ENCODE data around the gene ONECUT2.

ONECUT2 gene

GRCh38 chr18:57429167-57430078 lies 5.8 kb upstream of the ONECUT2 start:
- Histone ChIP-seq H3K27ac (no peak overlapping the region), H3K9me3 (no peaks in the 10 kb centered on the region), H3K27me3 (peaks cover 100% of the 10 kb centered on the region), H3K4me1 (ENCODE audit: control insufficient read depth in 1 of 2, insufficient read depth in 1 of 2, low read depth in 1 of 2, low read length in 1 of 2) (peaks cover 0 to 10% of the 10 kb centered on the region in 2 experiments), H3K4me3 (ENCODE audit: low read depth in 1 of 2, low read length in 1 of 2) (no peak overlapping the region), H3K36me3 (no peaks in the 10 kb centered on the region)
- TF ChIP-seq, protein P1, sequence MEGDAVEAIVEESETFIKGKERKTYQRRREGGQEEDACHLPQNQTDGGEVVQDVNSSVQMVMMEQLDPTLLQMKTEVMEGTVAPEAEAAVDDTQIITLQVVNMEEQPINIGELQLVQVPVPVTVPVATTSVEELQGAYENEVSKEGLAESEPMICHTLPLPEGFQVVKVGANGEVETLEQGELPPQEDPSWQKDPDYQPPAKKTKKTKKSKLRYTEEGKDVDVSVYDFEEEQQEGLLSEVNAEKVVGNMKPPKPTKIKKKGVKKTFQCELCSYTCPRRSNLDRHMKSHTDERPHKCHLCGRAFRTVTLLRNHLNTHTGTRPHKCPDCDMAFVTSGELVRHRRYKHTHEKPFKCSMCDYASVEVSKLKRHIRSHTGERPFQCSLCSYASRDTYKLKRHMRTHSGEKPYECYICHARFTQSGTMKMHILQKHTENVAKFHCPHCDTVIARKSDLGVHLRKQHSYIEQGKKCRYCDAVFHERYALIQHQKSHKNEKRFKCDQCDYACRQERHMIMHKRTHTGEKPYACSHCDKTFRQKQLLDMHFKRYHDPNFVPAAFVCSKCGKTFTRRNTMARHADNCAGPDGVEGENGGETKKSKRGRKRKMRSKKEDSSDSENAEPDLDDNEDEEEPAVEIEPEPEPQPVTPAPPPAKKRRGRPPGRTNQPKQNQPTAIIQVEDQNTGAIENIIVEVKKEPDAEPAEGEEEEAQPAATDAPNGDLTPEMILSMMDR (IDR thresholded peaks at IDR 0.05) = no peak

DNA sequence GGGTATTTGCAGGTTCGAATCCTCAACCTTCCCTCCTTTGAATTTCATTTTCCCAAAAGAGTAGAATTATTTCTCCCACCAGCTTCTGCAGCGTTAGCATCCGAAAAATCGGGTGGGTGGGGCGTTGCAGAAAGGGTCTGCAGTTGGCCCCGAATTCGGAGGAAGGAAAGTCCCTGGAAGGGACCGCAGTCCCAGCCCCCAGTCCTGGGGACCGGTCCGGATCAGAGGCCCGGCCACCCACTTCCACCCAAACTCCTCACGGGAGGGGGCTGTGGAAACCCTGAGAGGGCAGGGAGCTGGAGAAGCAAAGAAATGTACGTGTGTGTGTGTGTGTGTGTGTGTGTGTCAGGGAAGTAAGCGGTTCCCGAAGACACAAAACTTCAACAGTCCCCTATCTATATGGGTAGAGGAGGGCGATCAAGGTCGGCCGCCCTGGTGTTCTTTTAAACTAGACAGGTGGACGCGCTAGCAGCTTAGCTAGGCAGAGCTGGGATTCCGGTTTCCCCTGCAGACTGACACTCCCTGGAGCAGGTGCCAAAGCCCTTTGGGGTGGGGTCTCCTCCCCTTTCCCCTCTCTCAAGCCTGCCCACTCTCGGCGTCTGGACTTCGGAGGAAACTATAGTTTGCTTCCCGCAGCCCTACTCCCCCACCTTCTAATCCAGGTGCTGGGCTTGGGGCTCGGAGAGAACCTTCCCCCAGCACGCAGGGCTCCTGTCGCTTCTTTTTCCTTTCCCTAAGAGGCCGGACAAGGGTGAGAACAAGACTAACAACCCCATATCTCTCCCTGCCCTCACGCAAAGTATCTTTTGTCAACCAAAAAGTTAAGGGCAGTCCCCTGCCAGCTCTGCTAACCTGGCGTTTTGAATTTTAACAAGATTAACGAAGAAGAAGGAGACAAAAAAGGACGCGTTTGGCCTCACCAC lies 4.8 kb upstream of the ONECUT2 start:
- Histone ChIP-seq H3K36me3 (no peaks in the 10 kb centered on the region), H3K4me1 (ENCODE audit: control insufficient read depth in 1 of 2, insufficient read depth in 1 of 2, low read depth in 1 of 2, low read length in 1 of 2) (peaks cover 0 to 16% of the 10 kb centered on the region in 2 experiments), H3K9me3 (no peaks in the 10 kb centered on the region), H3K4me3 (ENCODE audit: low read depth in 1 of 2, low read length in 1 of 2) (no peak overlapping the region), H3K27ac (no peak overlapping the region), H3K27me3 (peaks cover 100% of the 10 kb centered on the region)
- TF ChIP-seq, protein P1 (IDR thresholded peaks at IDR 0.05) = no peak

GRCh38 chr18:57431002-57431382 lies 4.2 kb upstream of the ONECUT2 start:
- H3K27ac ChIP-seq = no peak overlapping the region
- peaks cover 100% of the 10 kb centered on the region for H3K27me3 ChIP-seq
- TF ChIP-seq, protein P1 (IDR thresholded peaks at IDR 0.05) = no peak
- H3K36me3 ChIP-seq = no peaks in the 10 kb centered on the region
- H3K4me1 ChIP-seq (ENCODE audit: control insufficient read depth in 1 of 2, insufficient read depth in 1 of 2, low read depth in 1 of 2, low read length in 1 of 2) = peaks cover 0 to 18% of the 10 kb centered on the region in 2 experiments
- no peaks in the 10 kb centered on the region for H3K9me3 ChIP-seq
- no peak overlapping the region for H3K4me3 ChIP-seq (ENCODE audit: low read depth in 1 of 2, low read length in 1 of 2)

DNA sequence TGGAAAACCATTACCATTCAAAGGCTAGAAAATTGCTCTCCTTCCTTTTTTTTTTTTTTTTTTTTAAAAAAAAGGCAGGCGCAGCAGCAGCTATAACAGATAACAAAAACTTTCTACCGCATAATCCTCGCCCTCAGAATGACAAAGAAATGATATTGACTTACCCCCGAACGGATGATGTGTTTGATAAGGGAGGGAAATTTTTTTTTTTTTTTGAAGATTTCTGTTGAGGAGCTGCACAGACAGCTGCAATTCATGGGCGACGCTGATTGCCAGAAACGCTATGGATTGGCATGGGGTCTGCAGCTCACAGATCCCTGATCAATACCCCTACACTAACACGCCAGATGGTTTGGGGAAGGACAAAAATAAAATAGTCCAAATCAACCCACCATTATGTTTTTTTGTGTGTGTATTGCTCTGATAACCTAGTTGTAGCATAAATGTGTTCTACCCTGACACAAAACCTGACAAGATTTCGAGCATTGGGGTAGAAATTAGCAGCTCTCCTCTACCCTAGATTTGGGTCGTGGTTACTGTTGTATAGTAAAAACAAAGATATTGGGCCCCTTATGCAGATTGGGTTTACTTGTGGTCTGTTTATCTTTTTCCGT lies 3.6 kb upstream of the ONECUT2 start:
- no peaks in the 10 kb centered on the region for H3K9me3 ChIP-seq
- H3K27ac ChIP-seq = no peak overlapping the region
- H3K4me1 ChIP-seq (ENCODE audit: control insufficient read depth in 1 of 2, insufficient read depth in 1 of 2, low read depth in 1 of 2, low read length in 1 of 2) = peaks cover 0 to 22% of the 10 kb centered on the region in 2 experiments
- no peak overlapping the region for H3K4me3 ChIP-seq (ENCODE audit: low read depth in 1 of 2, low read length in 1 of 2)
- TF ChIP-seq, protein P1 (IDR thresholded peaks at IDR 0.05) = no peak
- no peaks in the 10 kb centered on the region for H3K36me3 ChIP-seq
- H3K27me3 ChIP-seq = peaks cover 100% of the 10 kb centered on the region

DNA sequence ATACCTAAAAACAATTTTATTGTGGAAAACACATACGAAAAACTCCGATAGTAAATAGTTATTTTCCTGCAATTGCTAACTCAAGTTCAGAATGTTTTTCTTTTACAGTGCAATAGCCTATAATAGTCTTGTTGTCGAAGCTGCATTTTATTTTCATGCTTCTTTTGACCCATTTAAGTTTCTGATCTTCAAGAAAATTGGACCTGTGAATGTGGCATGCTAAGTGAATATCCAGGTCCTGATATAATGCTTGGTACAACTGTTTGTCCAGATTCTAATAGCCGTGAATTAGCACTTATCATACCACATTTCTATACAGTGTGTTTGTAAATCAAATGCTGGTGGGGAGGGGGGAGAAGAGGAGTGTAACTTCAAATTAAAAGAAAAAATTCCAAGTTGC lies 3.0 kb upstream of the ONECUT2 start:
- Histone ChIP-seq H3K36me3 (no peaks in the 10 kb centered on the region), H3K4me3 (ENCODE audit: low read depth in 1 of 2, low read length in 1 of 2) (no peak overlapping the region), H3K4me1 (ENCODE audit: control insufficient read depth in 1 of 2, insufficient read depth in 1 of 2, low read depth in 1 of 2, low read length in 1 of 2) (peaks cover 0 to 22% of the 10 kb centered on the region in 2 experiments), H3K27ac (no peak overlapping the region), H3K27me3 (peaks cover 100% of the 10 kb centered on the region), H3K9me3 (no peaks in the 10 kb centered on the region)
- TF ChIP-seq, protein P1 (IDR thresholded peaks at IDR 0.05) = no peak

All from neutrophil (primary cell).